Kidney (tissue), 14 donors: ENCODE data around the gene DPP10. TPM values are rescaled to one million over a fixed set of nuclear protein-coding genes. Genes with fewer than 3 reads are reported as not detected.

Experiments
- DNase-seq, 5 donors: peaks; one replicate each; pipeline ENCODE4 v3.0.0-alpha.2; 2013 to 2020
- FAIRE-seq: peaks from 2 replicates; lab custom pipeline; 2012; peaks lifted over from hg19 to GRCh38; lab: Jason Lieb, UNC
- H3K27ac ChIP-seq, 2 donors: one replicate each; pipeline ENCODE4 v1.7.0; 2013; ENCODE audit warnings: low read depth in 2 of 2, low read length in 2 of 2, inconsistent platforms in 1 of 2
- H3K27me3 ChIP-seq: one replicate; pipeline ENCODE4 v1.7.1; 2013; ENCODE audit warnings: low read length, inconsistent platforms; ENCODE audit not compliant: control insufficient read depth, insufficient read depth
- H3K36me3 ChIP-seq, 3 donors: one replicate each; pipeline versions ENCODE4 v1.7.0 to v1.7.1; 2013; ENCODE audit warnings: low read length in 3 of 3, control low read depth in 1 of 3, inconsistent platforms in 1 of 3; ENCODE audit not compliant: insufficient read depth in 3 of 3, control insufficient read depth in 2 of 3
- H3K4me1 ChIP-seq, 3 donors: one replicate each; pipeline versions ENCODE4 v1.7.0 to v1.7.1; 2013; ENCODE audit warnings: low read length in 3 of 3, inconsistent platforms in 1 of 3, low read depth in 1 of 3; ENCODE audit not compliant: control insufficient read depth in 2 of 3, insufficient read depth in 2 of 3
- H3K4me3 ChIP-seq, 3 donors: one replicate each; pipeline versions ENCODE4 v1.7.0 to v1.8.1; 2013; ENCODE audit warnings: low read length in 3 of 3, control low read depth in 1 of 3, inconsistent platforms in 1 of 3
- H3K9ac ChIP-seq, 3 donors: one replicate each; pipeline versions ENCODE4 v1.7.0 to v1.7.1; 2013; ENCODE audit warnings: low read length in 3 of 3, control low read depth in 1 of 3, inconsistent platforms in 1 of 3
- H3K9me3 ChIP-seq, 3 donors: one replicate each; pipeline versions ENCODE4 v1.7.0 to v1.7.1; 2013; ENCODE audit warnings: low read length in 3 of 3, control low read depth in 1 of 3, inconsistent platforms in 1 of 3; ENCODE audit not compliant: control insufficient read depth in 2 of 3, insufficient read depth in 1 of 3
- intact Hi-C: fragments of 100-400 bp; cut with DNase I; formaldehyde crosslinking; loops from one replicate; pipeline ENCODE4 v1.11.1; 2022
- polyA plus RNA-seq: library from polyadenylated mRNA; stranded (reverse); fragments of 350-450 nt; fragmentation: Illumina TruSeq; extraction: RNeasy Lipid Tissue Mini Kit (QIAGEN cat#74804); gene quantifications from one replicate; pipeline ENCODE4 v1.2.3, GENCODE V29; 2014; ENCODE audit warnings: low read depth, low replicate concordance; ENCODE audit not compliant: insufficient read depth
- total RNA-seq: library from RNA; stranded (reverse); fragmentation: NEBNext Ultra II Directional; extraction: Animal tissue kit (Norgen Biotek cat#: 25700); gene quantifications from one replicate; pipeline ENCODE4 v1.2.1, GENCODE V29; 2021
- TF ChIP-seq, protein P1 (sequence below): IDR thresholded peaks from 3 replicates; pipeline ENCODE4 v1.5.1; 2012; ENCODE audit warnings: mild to moderate bottlenecking, moderate library complexity, borderline replicate concordance; ENCODE audit not compliant: insufficient read depth; ENCODE audit errors: extremely low read depth
- donor health status: control.
- donor health status: control.
- donor health status: control.
- donor health status: control.
- donor health status: control.
- donor health status: DM: yes; HTN: yes; CAD: no.
- donor health status: Normal renal cell carcinoma (clear cell type).

Gene DPP10
- total and polyA plus RNA-seq, 2 donors from 2014 or later: 0.67 TPM; not detected in 1

DNA sequence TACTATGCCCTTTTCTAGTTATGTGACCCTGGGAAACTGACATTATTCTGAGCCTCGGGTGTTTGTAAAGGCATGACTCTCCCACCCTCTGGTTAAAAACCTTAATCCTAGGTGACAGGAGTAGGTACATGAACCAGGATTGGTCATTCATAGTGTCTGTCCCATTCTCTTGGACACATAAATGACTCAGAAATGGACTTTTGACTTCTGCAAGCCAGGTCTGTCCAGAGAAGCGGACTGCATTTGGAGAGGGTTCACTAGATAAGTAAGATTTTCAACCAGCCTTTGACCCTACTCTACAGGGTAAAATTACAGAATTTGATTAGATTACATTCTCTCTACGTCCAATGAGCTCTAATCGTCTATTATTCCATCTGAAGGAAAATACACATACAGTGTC lies 285.9 kb downstream of the DPP10 start:
- Histone ChIP-seq H3K27me3 (no peaks in the 10 kb centered on the region), H3K9ac (no peak overlapping the region), H3K36me3 (no peaks in the 10 kb centered on the region), H3K4me3 (no peak overlapping the region), H3K9me3 (no peaks in the 10 kb centered on the region), H3K27ac (no peak overlapping the region), H3K4me1 (no peaks in the 10 kb centered on the region)
- DNase-seq (no peak), FAIRE-seq (no peak)
- TF ChIP-seq, protein P1, sequence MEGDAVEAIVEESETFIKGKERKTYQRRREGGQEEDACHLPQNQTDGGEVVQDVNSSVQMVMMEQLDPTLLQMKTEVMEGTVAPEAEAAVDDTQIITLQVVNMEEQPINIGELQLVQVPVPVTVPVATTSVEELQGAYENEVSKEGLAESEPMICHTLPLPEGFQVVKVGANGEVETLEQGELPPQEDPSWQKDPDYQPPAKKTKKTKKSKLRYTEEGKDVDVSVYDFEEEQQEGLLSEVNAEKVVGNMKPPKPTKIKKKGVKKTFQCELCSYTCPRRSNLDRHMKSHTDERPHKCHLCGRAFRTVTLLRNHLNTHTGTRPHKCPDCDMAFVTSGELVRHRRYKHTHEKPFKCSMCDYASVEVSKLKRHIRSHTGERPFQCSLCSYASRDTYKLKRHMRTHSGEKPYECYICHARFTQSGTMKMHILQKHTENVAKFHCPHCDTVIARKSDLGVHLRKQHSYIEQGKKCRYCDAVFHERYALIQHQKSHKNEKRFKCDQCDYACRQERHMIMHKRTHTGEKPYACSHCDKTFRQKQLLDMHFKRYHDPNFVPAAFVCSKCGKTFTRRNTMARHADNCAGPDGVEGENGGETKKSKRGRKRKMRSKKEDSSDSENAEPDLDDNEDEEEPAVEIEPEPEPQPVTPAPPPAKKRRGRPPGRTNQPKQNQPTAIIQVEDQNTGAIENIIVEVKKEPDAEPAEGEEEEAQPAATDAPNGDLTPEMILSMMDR: no peak
- intact Hi-C loops: no loop called here

DNA sequence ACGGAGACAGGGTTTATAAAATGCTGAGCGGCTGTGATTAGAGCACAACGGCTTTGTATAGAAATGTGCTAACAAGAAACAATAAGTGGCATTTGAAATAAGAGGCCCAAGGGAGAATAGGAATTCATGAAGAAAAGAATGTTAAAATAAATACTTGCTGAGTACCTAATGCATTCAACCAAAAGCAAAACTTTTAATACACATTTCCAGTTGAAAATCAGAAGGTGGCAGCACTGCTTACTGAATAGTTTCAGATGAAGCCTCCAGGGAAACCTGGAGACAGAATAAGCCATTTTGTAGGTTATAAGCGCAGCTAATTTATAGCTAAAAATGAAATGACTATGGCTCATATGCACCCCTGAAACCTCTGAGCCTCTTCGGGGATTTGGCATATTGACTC lies 286.6 kb downstream of the DPP10 start:
- no peaks in the 10 kb centered on the region for H3K27me3 ChIP-seq
- H3K36me3 ChIP-seq: no peaks in the 10 kb centered on the region
- TF ChIP-seq, protein P1: peak; percentile 8
- no peaks in the 10 kb centered on the region for H3K9me3 ChIP-seq
- H3K27ac ChIP-seq: no peak overlapping the region
- peak in 2 of 5 donors; percentile 13 to 38 for DNase-seq
- H3K4me3 ChIP-seq: no peak overlapping the region
- intact Hi-C loops: no loop called here
- no peaks in the 10 kb centered on the region for H3K4me1 ChIP-seq
- H3K9ac ChIP-seq: no peak overlapping the region
- no peak for FAIRE-seq

DNA sequence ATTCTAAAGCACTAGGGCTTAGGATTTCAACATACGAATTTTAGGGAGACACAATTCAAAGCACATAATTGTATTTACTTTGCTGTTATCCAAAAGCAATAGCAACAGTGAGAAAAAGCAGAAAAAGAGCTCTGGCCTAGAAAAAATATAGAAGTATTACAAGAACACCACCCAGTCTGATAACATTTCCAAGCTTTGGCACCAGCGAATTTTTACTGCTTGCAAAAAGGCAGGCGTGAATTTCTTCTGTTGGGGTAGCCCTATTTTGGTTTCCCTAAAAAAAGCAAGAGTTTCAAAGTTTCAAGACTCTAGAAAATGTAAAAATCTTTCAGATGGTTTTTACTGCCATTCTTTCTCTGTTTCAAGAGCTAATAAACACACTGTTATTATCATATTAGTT lies 292.7 kb downstream of the DPP10 start:
- no peaks in the 10 kb centered on the region for H3K9me3 ChIP-seq
- no peak overlapping the region for H3K27ac ChIP-seq
- no peak for DNase-seq
- TF ChIP-seq, protein P1: no peak
- no peaks in the 10 kb centered on the region for H3K4me1 ChIP-seq
- H3K9ac ChIP-seq: no peak overlapping the region
- no peaks in the 10 kb centered on the region for H3K36me3 ChIP-seq
- H3K4me3 ChIP-seq: no peak overlapping the region
- intact Hi-C loops: no loop called here
- H3K27me3 ChIP-seq: no peaks in the 10 kb centered on the region
- FAIRE-seq: no peak

DNA sequence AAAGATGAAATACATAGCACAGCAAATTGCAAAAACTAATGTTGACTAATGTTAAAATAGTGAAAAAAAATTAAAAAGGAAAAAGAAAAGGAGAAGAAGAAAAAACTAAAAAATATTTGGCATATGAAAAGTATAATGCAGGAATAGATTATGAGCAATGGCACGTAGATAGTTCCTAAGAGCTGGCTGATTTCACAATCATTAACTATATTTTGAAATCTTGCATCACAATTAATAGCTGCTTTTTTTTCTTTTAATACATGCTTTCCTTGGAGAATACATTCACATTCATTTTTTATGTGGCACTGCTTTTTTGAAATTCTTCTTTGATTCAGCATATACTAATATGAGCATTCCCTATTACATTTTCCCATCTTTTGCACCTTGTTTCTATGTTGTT lies 299.8 kb downstream of the DPP10 start:
- Histone ChIP-seq H3K4me3 (no peak overlapping the region), H3K27ac (no peak overlapping the region), H3K9me3 (no peaks in the 10 kb centered on the region), H3K27me3 (no peaks in the 10 kb centered on the region), H3K4me1 (no peaks in the 10 kb centered on the region), H3K9ac (no peak overlapping the region), H3K36me3 (no peaks in the 10 kb centered on the region)
- TF ChIP-seq, protein P1: no peak
- intact Hi-C loops: no loop called here
- DNase-seq (no peak), FAIRE-seq (no peak)
